Mammary epithelial cell (primary cell): ENCODE results near the gene MAMLD1.

Source experiments
- CTCF ChIP-seq, 2 donors: IDR thresholded peaks in 1 of 2; conservative IDR thresholded peaks in 1 of 2; 2 replicates each; pipeline ENCODE4 v1.5.1; 2011 to 2012; ENCODE audit warnings: inconsistent platforms in 2 of 2, low read length in 2 of 2, mild to moderate bottlenecking in 2 of 2, control low read depth in 1 of 2, low read depth in 1 of 2; ENCODE audit not compliant: insufficient read depth in 1 of 2; ENCODE audit errors: extremely low read depth in 1 of 2
- EZH2 ChIP-seq: IDR thresholded peaks from 2 replicates; pipeline ENCODE4 v1.6.1; 2012; ENCODE audit warnings: low read length, inconsistent platforms, borderline replicate concordance

GRCh38 chrX:150540965-150541364 is 177.8 kb downstream of the MAMLD1 start:
- TF ChIP-seq CTCF (conservative IDR thresholded peaks at IDR 0.05 in 1 of 2, IDR thresholded peaks at IDR 0.05 in 1 of 2; ENCODE audit: extremely low read depth in 1 of 2, insufficient read depth in 1 of 2, low read depth in 1 of 2, low read length in 2 of 2) (no peak), EZH2 (no peak)
